ENCODE data around the gene HLA-DOB. TPM values are rescaled to one million over a fixed set of nuclear protein-coding genes. Genes with fewer than 3 reads are reported as not detected.

HLA-DOB gene
- total RNA-seq, 1 experiment from 2014 or later, result 0.79 TPM

DNA sequence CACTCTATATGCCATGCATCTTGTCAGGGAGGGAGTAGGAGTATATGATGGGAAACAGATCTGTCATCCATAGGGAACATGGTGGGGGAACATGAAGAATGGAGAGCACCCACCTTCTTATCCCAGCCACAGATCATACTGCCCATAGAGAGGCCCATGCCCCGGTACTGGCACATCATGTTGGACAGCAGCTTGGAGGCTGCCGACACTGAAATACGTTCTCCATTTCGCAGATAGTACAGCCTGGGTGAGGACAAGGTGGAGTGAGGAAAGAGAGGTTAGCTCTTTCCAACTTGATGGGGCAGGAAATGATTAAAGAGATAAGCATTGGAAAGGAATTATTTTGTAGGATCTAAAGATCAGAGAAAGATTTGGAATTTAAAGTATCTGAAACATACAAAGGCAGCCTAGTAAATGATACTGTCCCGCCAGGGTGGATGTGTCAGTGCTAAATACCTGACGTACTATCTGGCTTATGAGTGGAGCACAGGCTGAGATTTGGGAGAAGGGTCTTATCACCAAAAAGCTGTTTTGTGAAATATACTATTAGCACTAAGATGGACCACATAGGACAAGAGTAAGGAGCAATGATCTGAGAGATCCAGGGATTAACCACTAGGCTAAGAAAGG is 25.3 kb upstream of the HLA-DOB start:
- intact Hi-C loops (cut with micrococcal nuclease), result loop anchor here (5.0 kb wide), 1 partner anchor 125 kb away; the partner anchor contains the start of gene BRD2
- Mint-ChIP-seq H3K9me3 (ENCODE audit: unreplicated experiment) (no peaks in the 10 kb centered on the region), H3K27me3 (ENCODE audit: insufficient read depth, unreplicated experiment) (no peaks in the 10 kb centered on the region), H3K4me3 (ENCODE audit: unreplicated experiment) (peak overlapping the region; percentile 49), H3K36me3 (ENCODE audit: insufficient read depth, unreplicated experiment) (peaks cover 28% of the 10 kb centered on the region), H3K27ac (ENCODE audit: low read depth, unreplicated experiment) (no peak overlapping the region), H3K4me1 (ENCODE audit: insufficient read depth, unreplicated experiment) (peaks cover 33% of the 10 kb centered on the region)
- TF ChIP-seq, protein P1, sequence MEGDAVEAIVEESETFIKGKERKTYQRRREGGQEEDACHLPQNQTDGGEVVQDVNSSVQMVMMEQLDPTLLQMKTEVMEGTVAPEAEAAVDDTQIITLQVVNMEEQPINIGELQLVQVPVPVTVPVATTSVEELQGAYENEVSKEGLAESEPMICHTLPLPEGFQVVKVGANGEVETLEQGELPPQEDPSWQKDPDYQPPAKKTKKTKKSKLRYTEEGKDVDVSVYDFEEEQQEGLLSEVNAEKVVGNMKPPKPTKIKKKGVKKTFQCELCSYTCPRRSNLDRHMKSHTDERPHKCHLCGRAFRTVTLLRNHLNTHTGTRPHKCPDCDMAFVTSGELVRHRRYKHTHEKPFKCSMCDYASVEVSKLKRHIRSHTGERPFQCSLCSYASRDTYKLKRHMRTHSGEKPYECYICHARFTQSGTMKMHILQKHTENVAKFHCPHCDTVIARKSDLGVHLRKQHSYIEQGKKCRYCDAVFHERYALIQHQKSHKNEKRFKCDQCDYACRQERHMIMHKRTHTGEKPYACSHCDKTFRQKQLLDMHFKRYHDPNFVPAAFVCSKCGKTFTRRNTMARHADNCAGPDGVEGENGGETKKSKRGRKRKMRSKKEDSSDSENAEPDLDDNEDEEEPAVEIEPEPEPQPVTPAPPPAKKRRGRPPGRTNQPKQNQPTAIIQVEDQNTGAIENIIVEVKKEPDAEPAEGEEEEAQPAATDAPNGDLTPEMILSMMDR (IDR thresholded peaks at IDR 0.05; ENCODE audit: unreplicated experiment), result no peak
- CTCF ChIA-PET, result interaction anchor here (2.6 to 6.4 kb wide), 2 partner anchors 13 to 27 kb away, joined by 24 to 110 read pairs; partner anchors contain the start of genes PSMB9 and TAP1
- POLR2A ChIA-PET, result interaction anchor here (0.6 to 6.1 kb wide), 2 partner anchors 12 to 14 kb away, joined by 3 to 104 read pairs; partner anchors contain the start of genes PSMB9 and TAP1
- BruUV-seq (replicated peaks), result no TSS peak
- no peak for DNase-seq (ENCODE audit: unreplicated experiment)

DNA sequence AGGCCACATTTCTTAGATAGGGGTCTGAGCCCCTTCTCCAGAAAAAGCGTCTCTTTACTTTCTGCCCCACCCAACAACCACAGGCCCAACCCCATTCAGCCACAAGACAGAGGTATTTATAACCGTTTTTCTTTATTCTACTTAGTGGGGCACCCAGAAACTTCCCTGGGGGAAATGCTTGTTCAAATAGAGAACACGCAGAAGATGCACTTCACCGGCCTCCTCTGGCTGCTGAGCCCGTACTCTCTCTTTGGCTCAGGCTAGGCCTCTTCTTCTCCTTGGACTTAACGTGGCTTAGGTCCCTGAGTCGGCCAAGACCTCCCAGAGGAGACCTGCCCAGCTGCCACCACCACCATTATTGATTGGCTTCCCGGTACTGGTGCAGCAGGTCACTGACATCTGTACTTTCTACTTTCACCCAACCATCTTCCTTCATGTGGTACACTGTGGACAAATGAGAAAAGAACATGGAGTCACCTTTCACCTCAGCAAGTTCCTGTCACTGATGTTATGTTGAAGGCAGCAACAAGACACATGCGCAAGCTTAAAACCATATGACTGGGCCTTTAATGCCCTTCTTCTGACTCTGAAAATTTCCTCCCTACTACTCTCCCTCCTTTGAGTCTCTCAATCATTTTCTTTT is 23.9 kb upstream of the HLA-DOB start:
- DNase-seq (ENCODE audit: unreplicated experiment), result no peak
- H3K4me3 Mint-ChIP-seq (ENCODE audit: unreplicated experiment), result no peak overlapping the region
- H3K27ac Mint-ChIP-seq (ENCODE audit: low read depth, unreplicated experiment), result no peak overlapping the region
- peaks cover 46% of the 10 kb centered on the region for H3K4me1 Mint-ChIP-seq (ENCODE audit: insufficient read depth, unreplicated experiment)
- ChIA-PET CTCF (interaction anchor here (0.7 to 6.4 kb wide), 5 partner anchors 13 to 106 kb away, joined by 3 to 110 read pairs (median 63); partner anchors contain the start of genes PSMB9 and TAP1), POLR2A (interaction anchor here (0.6 to 6.1 kb wide), 3 partner anchors 10 to 29 kb away, joined by 3 to 104 read pairs (median 70); partner anchors contain the start of genes PSMB9 and TAP1)
- TF ChIP-seq, protein P1 (IDR thresholded peaks at IDR 0.05; ENCODE audit: unreplicated experiment), result no peak
- intact Hi-C loops (cut with micrococcal nuclease), result loop anchor here (5.0 kb wide), 1 partner anchor 127 kb away; the partner anchor contains the start of gene BRD2
- no peaks in the 10 kb centered on the region for H3K27me3 Mint-ChIP-seq (ENCODE audit: insufficient read depth, unreplicated experiment)
- BruUV-seq (replicated peaks), result no TSS peak
- peaks cover 15% of the 10 kb centered on the region for H3K36me3 Mint-ChIP-seq (ENCODE audit: insufficient read depth, unreplicated experiment)
- H3K9me3 Mint-ChIP-seq (ENCODE audit: unreplicated experiment), result no peaks in the 10 kb centered on the region

DNA sequence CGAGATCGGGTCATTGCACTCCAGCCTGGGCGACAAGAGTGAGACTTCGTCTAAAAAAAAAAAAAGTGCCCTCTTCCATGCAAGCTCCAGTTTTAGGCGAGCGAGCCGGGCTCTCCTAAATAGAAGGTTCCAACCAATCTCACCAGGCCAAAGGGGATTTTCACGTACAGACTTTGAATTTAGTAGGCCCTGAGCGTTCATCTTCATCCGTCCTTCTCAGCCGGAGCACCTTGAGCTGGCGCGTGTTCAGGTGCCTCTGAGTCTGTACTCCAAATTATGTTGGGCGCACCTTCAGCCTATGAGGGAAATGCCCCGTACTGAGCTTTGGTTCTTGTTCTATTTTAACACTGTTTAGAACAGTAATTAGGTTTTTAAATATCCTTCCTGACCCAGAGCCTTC is 22.6 kb upstream of the HLA-DOB start:
- no peak overlapping the region for H3K27ac Mint-ChIP-seq (ENCODE audit: low read depth, unreplicated experiment)
- H3K36me3 Mint-ChIP-seq (ENCODE audit: insufficient read depth, unreplicated experiment), result peaks cover 10% of the 10 kb centered on the region
- H3K9me3 Mint-ChIP-seq (ENCODE audit: unreplicated experiment), result no peaks in the 10 kb centered on the region
- no peaks in the 10 kb centered on the region for H3K27me3 Mint-ChIP-seq (ENCODE audit: insufficient read depth, unreplicated experiment)
- H3K4me1 Mint-ChIP-seq (ENCODE audit: insufficient read depth, unreplicated experiment), result peaks cover 42% of the 10 kb centered on the region
- TF ChIP-seq, protein P1 (IDR thresholded peaks at IDR 0.05; ENCODE audit: unreplicated experiment), result no peak
- POLR2A ChIA-PET, result interaction anchor here (0.7 to 3.7 kb wide), 11 partner anchors 10 to 644 kb away, joined by 3 to 111 read pairs (median 6); partner anchors contain the start of genes HLA-DMA, PSMB9 and TAP1
- no peak overlapping the region for H3K4me3 Mint-ChIP-seq (ENCODE audit: unreplicated experiment)
- intact Hi-C loops (cut with micrococcal nuclease), result no loop called here
- CTCF ChIA-PET, result interaction anchor here (0.6 to 6.4 kb wide), 22 partner anchors 12 to 475 kb away, joined by 3 to 110 read pairs (median 5); partner anchors contain the start of genes HLA-DQB1, PSMB9 and TAP1
- BruUV-seq (replicated peaks), result no TSS peak
- DNase-seq (ENCODE audit: unreplicated experiment), result no peak
